ENCODE measurements around the gene NUP35.

- TF ChIP-seq POLR2AphosphoS5 (IDR thresholded peaks at IDR 0.05; ENCODE audit: low read depth, low read length) (no peak), REST (IDR thresholded peaks at IDR 0.05; ENCODE audit: insufficient read depth in 1 of 2, low read depth in 2 of 2, low read length in 2 of 2) (no peak), SIN3A (IDR thresholded peaks at IDR 0.05; ENCODE audit: borderline replicate concordance, insufficient read depth, low read length) (no peak), FOXP2 (optimal IDR thresholded peaks at IDR 0.05; ENCODE audit: borderline replicate concordance, extremely low read depth, extremely low read length, insufficient read depth) (no peak), TAF1 (IDR thresholded peaks at IDR 0.05; ENCODE audit: borderline replicate concordance, insufficient read depth, low read length) (no peak)
Measured at GRCh38 chr2:183204397-183204796, 80.2 kb downstream of the NUP35 start.
